ENCODE data around the gene GATC.

GATC gene

GRCh38 chr12:120455302-120455701 lies 9.1 kb downstream of the GATC start:
- Histone ChIP-seq H2BK12ac (ENCODE audit: low read length) (no peak overlapping the region), H3K79me1 (ENCODE audit: low read length) (no peaks in the 10 kb centered on the region), H3K79me2 (ENCODE audit: control insufficient read depth, insufficient read depth, low read length, poor library complexity) (no peaks in the 10 kb centered on the region), H3K23ac (ENCODE audit: low read length) (no peak overlapping the region), H3K4me1 (ENCODE audit: control insufficient read depth in 1 of 2, insufficient read depth in 2 of 2, low read length in 2 of 2) (no peaks in the 10 kb centered on the region), H3K4me2 (ENCODE audit: low read length) (no peak overlapping the region), H3K9me3 (ENCODE audit: insufficient read depth, low read depth, low read length) (no peaks in the 10 kb centered on the region), H3K27ac (ENCODE audit: low read depth, low read length) (no peak overlapping the region), H2AK5ac (ENCODE audit: low read length) (no peak overlapping the region), H4K8ac (ENCODE audit: low read depth, low read length) (no peak overlapping the region), H3K18ac (ENCODE audit: low read length) (no peak overlapping the region), H3K27me3 (ENCODE audit: insufficient read depth, low read length) (no peaks in the 10 kb centered on the region), H4K12ac (ENCODE audit: low read depth, low read length) (no peak overlapping the region), H3K4me3 (ENCODE audit: low read depth, low read length) (no peak overlapping the region), H3K4ac (ENCODE audit: low read depth, low read length) (no peak overlapping the region), H2BK120ac (ENCODE audit: insufficient read depth, low read length, poor library complexity) (no peak overlapping the region), H4K91ac (ENCODE audit: low read depth, low read length) (no peak overlapping the region), H3K36me3 (ENCODE audit: control insufficient read depth in 1 of 2, insufficient read depth in 2 of 2, low read length in 2 of 2) (peaks cover 35 to 56% of the 10 kb centered on the region in 2 experiments), H3K9ac (ENCODE audit: low read length) (no peak overlapping the region), H3K14ac (ENCODE audit: low read length) (no peak overlapping the region), H2AFZ (ENCODE audit: insufficient read depth, low read length, poor library complexity) (no peak overlapping the region), H2BK5ac (ENCODE audit: low read depth, low read length, poor library complexity) (no peak overlapping the region)
- no CpG with 5 or more reads among the region's 7 CpGs for WGBS (ENCODE audit: extremely low coverage, insufficient coverage, insufficient read length)
- no peak for DNase-seq

GRCh38 chr12:120457133-120457532 lies 10.9 kb downstream of the GATC start:
- Histone ChIP-seq H4K12ac (ENCODE audit: low read depth, low read length) (no peak overlapping the region), H3K4me1 (ENCODE audit: control insufficient read depth in 1 of 2, insufficient read depth in 2 of 2, low read length in 2 of 2) (no peaks in the 10 kb centered on the region), H3K9me3 (ENCODE audit: insufficient read depth, low read depth, low read length) (no peaks in the 10 kb centered on the region), H3K4ac (ENCODE audit: low read depth, low read length) (no peak overlapping the region), H4K8ac (ENCODE audit: low read depth, low read length) (no peak overlapping the region), H2BK12ac (ENCODE audit: low read length) (no peak overlapping the region), H3K14ac (ENCODE audit: low read length) (no peak overlapping the region), H4K91ac (ENCODE audit: low read depth, low read length) (no peak overlapping the region), H3K27me3 (ENCODE audit: insufficient read depth, low read length) (no peaks in the 10 kb centered on the region), H3K4me3 (ENCODE audit: low read depth, low read length) (no peak overlapping the region), H3K79me1 (ENCODE audit: low read length) (no peaks in the 10 kb centered on the region), H2BK5ac (ENCODE audit: low read depth, low read length, poor library complexity) (no peak overlapping the region), H3K79me2 (ENCODE audit: control insufficient read depth, insufficient read depth, low read length, poor library complexity) (no peaks in the 10 kb centered on the region), H3K27ac (ENCODE audit: low read depth, low read length) (no peak overlapping the region), H2AK5ac (ENCODE audit: low read length) (no peak overlapping the region), H3K4me2 (ENCODE audit: low read length) (no peak overlapping the region), H2AFZ (ENCODE audit: insufficient read depth, low read length, poor library complexity) (no peak overlapping the region), H2BK120ac (ENCODE audit: insufficient read depth, low read length, poor library complexity) (no peak overlapping the region), H3K9ac (ENCODE audit: low read length) (no peak overlapping the region), H3K18ac (ENCODE audit: low read length) (no peak overlapping the region), H3K36me3 (ENCODE audit: control insufficient read depth in 1 of 2, insufficient read depth in 2 of 2, low read length in 2 of 2) (peaks cover 44 to 63% of the 10 kb centered on the region in 2 experiments), H3K23ac (ENCODE audit: low read length) (no peak overlapping the region)
- peak in 1 of 2 donors; percentile 29 for DNase-seq
- no CpG with 5 or more reads among the region's 6 CpGs for WGBS (ENCODE audit: extremely low coverage, insufficient coverage, insufficient read length)

- Histone ChIP-seq H2BK12ac (ENCODE audit: low read length) (no peak overlapping the region), H3K79me1 (ENCODE audit: low read length) (no peaks in the 10 kb centered on the region), H3K4me1 (ENCODE audit: control insufficient read depth in 1 of 2, insufficient read depth in 2 of 2, low read length in 2 of 2) (no peaks in the 10 kb centered on the region), H3K79me2 (ENCODE audit: control insufficient read depth, insufficient read depth, low read length, poor library complexity) (no peaks in the 10 kb centered on the region), H3K27ac (ENCODE audit: low read depth, low read length) (no peak overlapping the region), H4K8ac (ENCODE audit: low read depth, low read length) (no peak overlapping the region), H3K27me3 (ENCODE audit: insufficient read depth, low read length) (no peaks in the 10 kb centered on the region), H2BK5ac (ENCODE audit: low read depth, low read length, poor library complexity) (no peak overlapping the region), H3K4me3 (ENCODE audit: low read depth, low read length) (no peak overlapping the region), H4K12ac (ENCODE audit: low read depth, low read length) (no peak overlapping the region), H3K14ac (ENCODE audit: low read length) (no peak overlapping the region), H2AFZ (ENCODE audit: insufficient read depth, low read length, poor library complexity) (no peak overlapping the region), H3K9me3 (ENCODE audit: insufficient read depth, low read depth, low read length) (no peaks in the 10 kb centered on the region), H2AK5ac (ENCODE audit: low read length) (no peak overlapping the region), H3K4ac (ENCODE audit: low read depth, low read length) (no peak overlapping the region), H3K4me2 (ENCODE audit: low read length) (no peak overlapping the region), H4K91ac (ENCODE audit: low read depth, low read length) (no peak overlapping the region), H2BK120ac (ENCODE audit: insufficient read depth, low read length, poor library complexity) (no peak overlapping the region), H3K18ac (ENCODE audit: low read length) (no peak overlapping the region), H3K9ac (ENCODE audit: low read length) (no peak overlapping the region), H3K23ac (ENCODE audit: low read length) (no peak overlapping the region), H3K36me3 (ENCODE audit: control insufficient read depth in 1 of 2, insufficient read depth in 2 of 2, low read length in 2 of 2) (peaks cover 45 to 73% of the 10 kb centered on the region in 2 experiments)
- no peak for DNase-seq
- no CpG with 5 or more reads among the region's 3 CpGs for WGBS (ENCODE audit: extremely low coverage, insufficient coverage, insufficient read length)
Measured at GRCh38 chr12:120460157-120460556, 13.9 kb downstream of the GATC start.

GRCh38 chr12:120462099-120462640 lies 15.9 kb downstream of the GATC start:
- H3K36me3 ChIP-seq (ENCODE audit: control insufficient read depth in 1 of 2, insufficient read depth in 2 of 2, low read length in 2 of 2): peaks cover 45 to 71% of the 10 kb centered on the region in 2 experiments
- H3K9ac ChIP-seq (ENCODE audit: low read length): no peak overlapping the region
- no peaks in the 10 kb centered on the region for H3K27me3 ChIP-seq (ENCODE audit: insufficient read depth, low read length)
- WGBS (ENCODE audit: extremely low coverage, insufficient coverage, insufficient read length): no CpG with 5 or more reads among the region's 3 CpGs
- H3K4me1 ChIP-seq (ENCODE audit: control insufficient read depth in 1 of 2, insufficient read depth in 2 of 2, low read length in 2 of 2): no peaks in the 10 kb centered on the region
- no peaks in the 10 kb centered on the region for H3K9me3 ChIP-seq (ENCODE audit: insufficient read depth, low read depth, low read length)
- H3K27ac ChIP-seq (ENCODE audit: low read depth, low read length): no peak overlapping the region
- no peak overlapping the region for H3K4ac ChIP-seq (ENCODE audit: low read depth, low read length)
- H3K4me3 ChIP-seq (ENCODE audit: low read depth, low read length): no peak overlapping the region
- H2BK12ac ChIP-seq (ENCODE audit: low read length): no peak overlapping the region
- no peak overlapping the region for H4K12ac ChIP-seq (ENCODE audit: low read depth, low read length)
- H3K18ac ChIP-seq (ENCODE audit: low read length): no peak overlapping the region
- H2AK5ac ChIP-seq (ENCODE audit: low read length): no peak overlapping the region
- no peak overlapping the region for H4K8ac ChIP-seq (ENCODE audit: low read depth, low read length)
- no peak overlapping the region for H3K23ac ChIP-seq (ENCODE audit: low read length)
- no peak overlapping the region for H2AFZ ChIP-seq (ENCODE audit: insufficient read depth, low read length, poor library complexity)
- H2BK120ac ChIP-seq (ENCODE audit: insufficient read depth, low read length, poor library complexity): no peak overlapping the region
- H3K14ac ChIP-seq (ENCODE audit: low read length): no peak overlapping the region
- H3K79me1 ChIP-seq (ENCODE audit: low read length): no peaks in the 10 kb centered on the region
- H4K91ac ChIP-seq (ENCODE audit: low read depth, low read length): no peak overlapping the region
- H3K79me2 ChIP-seq (ENCODE audit: control insufficient read depth, insufficient read depth, low read length, poor library complexity): peaks cover 5% of the 10 kb centered on the region
- H2BK5ac ChIP-seq (ENCODE audit: low read depth, low read length, poor library complexity): no peak overlapping the region
- DNase-seq: no peak
- H3K4me2 ChIP-seq (ENCODE audit: low read length): no peak overlapping the region
